Measurements from ENCODE around the gene PLEKHB2.

GRCh38 chr2:131125195-131125757 lies 20.1 kb downstream of the PLEKHB2 start:
- no peak for TF ChIP-seq RNF2 (IDR thresholded peaks at IDR 0.05)
- TF ChIP-seq RAD21 (CRISPR knock-in tag; conservative IDR thresholded peaks at IDR 0.05 in 1 of 2, IDR thresholded peaks at IDR 0.05 in 1 of 2): no peak
- no peak for TF ChIP-seq HMG20B (CRISPR knock-in tag; IDR thresholded peaks at IDR 0.05)
- no peak for TF ChIP-seq ZBTB7A (IDR thresholded peaks at IDR 0.05; ENCODE audit: borderline replicate concordance, control insufficient read depth, low read depth, low read length)
- no peak for TF ChIP-seq CTCF (IDR thresholded peaks at IDR 0.05 in 2 of 3, conservative IDR thresholded peaks at IDR 0.05 in 1 of 3; ENCODE audit: insufficient read depth in 2 of 3, low read depth in 1 of 3, low read length in 3 of 3)
- no peak for TF ChIP-seq HMGN3 (IDR thresholded peaks at IDR 0.05; ENCODE audit: borderline replicate concordance, extremely low read depth, insufficient read length, low read depth, low read length)
- no peak for TF ChIP-seq CHD2 (IDR thresholded peaks at IDR 0.05; ENCODE audit: low read depth, low read length)
- TF ChIP-seq NCOR1 (IDR thresholded peaks at IDR 0.05): no peak
- TF ChIP-seq SOX6 (IDR thresholded peaks at IDR 0.05): no peak
- TF ChIP-seq GABPA (tag; conservative IDR thresholded peaks at IDR 0.05; ENCODE audit: low read depth): no peak
- TF ChIP-seq TAF1 (IDR thresholded peaks at IDR 0.05; ENCODE audit: control insufficient read depth, extremely low read depth, insufficient read depth, low read length, severe bottlenecking): no peak
- TF ChIP-seq POLR3G (IDR thresholded peaks at IDR 0.05; ENCODE audit: extremely low read depth, insufficient read length, insufficient replicate concordance): no peak
